ENCODE measurements around the gene TIAM1. TPM values are rescaled to one million over a fixed set of nuclear protein-coding genes. Genes with fewer than 3 reads are reported as not detected.

TIAM1 gene
- total RNA-seq, 1 experiment from 2014 or later, result 22.5 TPM

DNA sequence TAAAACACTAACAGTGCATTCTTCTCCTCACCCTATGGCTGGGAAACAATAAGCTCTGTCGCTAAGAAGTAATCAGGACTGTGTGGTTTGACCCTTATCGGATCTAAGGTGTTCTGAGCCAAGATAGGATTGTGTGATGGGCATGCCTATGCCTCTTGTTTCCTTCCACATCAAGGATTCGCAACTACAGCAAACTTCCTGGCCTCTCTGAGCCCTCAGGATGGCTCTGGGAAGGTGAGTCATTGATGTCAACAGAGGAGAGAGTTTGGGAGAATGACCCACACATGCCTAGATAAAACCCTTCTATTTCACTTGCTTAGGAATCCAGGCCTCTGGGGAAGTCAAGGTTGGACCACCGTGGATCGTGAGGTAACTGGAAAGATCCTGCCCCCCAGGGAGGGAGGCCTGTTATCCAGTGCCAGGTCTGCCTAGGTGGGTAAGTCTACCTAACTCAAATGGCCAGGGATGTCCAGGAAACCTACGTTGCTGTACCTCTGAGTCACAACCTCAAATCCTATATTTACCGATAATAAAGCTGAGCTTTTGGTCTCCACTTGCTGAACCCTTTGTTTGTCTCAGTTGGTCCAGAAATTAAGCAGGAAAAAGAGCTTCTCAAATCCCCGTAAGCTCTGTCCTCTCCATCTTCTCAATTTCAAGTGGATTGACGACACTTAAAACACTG lies 27.4 kb downstream of the TIAM1 start:
- Histone ChIP-seq H3K9me2 (ENCODE audit: insufficient read depth) (no peaks in the 10 kb centered on the region), H3K4me2 (peak overlapping the region; percentile 56), H3K4me1 (replicated peaks; ENCODE audit: insufficient read depth) (peaks cover 22% of the 10 kb centered on the region), H4K20me1 (ENCODE audit: insufficient read depth) (no peaks in the 10 kb centered on the region), H3K79me2 (ENCODE audit: low read depth) (peaks cover 12% of the 10 kb centered on the region), H3K4me3 (no peak overlapping the region), H3F3A (ENCODE audit: insufficient read depth, low read depth) (peaks cover 23% of the 10 kb centered on the region), H3K27me3 (ENCODE audit: insufficient read depth, low read depth) (no peaks in the 10 kb centered on the region), H3K36me3 (ENCODE audit: low read depth) (no peaks in the 10 kb centered on the region), H3K27ac (peak overlapping the region; percentile 60), H3K9me3 (ENCODE audit: insufficient read depth, low read depth) (no peaks in the 10 kb centered on the region), H2AFZ (no peak overlapping the region)
- CTCF ChIA-PET, result no interaction called here
- POLR2A ChIA-PET (ENCODE audit: unreplicated experiment), result interaction anchor here (0.6 to 0.7 kb wide), 2 partner anchors 59 to 421 kb away, joined by 3 to 6 read pairs; no protein-coding TSS in a partner anchor
- intact Hi-C loops (cut with micrococcal nuclease; ENCODE audit: unreplicated experiment), result no loop called here
- TF ChIP-seq, protein P1, sequence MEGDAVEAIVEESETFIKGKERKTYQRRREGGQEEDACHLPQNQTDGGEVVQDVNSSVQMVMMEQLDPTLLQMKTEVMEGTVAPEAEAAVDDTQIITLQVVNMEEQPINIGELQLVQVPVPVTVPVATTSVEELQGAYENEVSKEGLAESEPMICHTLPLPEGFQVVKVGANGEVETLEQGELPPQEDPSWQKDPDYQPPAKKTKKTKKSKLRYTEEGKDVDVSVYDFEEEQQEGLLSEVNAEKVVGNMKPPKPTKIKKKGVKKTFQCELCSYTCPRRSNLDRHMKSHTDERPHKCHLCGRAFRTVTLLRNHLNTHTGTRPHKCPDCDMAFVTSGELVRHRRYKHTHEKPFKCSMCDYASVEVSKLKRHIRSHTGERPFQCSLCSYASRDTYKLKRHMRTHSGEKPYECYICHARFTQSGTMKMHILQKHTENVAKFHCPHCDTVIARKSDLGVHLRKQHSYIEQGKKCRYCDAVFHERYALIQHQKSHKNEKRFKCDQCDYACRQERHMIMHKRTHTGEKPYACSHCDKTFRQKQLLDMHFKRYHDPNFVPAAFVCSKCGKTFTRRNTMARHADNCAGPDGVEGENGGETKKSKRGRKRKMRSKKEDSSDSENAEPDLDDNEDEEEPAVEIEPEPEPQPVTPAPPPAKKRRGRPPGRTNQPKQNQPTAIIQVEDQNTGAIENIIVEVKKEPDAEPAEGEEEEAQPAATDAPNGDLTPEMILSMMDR (conservative IDR thresholded peaks at IDR 0.05), result no peak
- TF ChIP-seq EZH2 (IDR thresholded peaks at IDR 0.05; ENCODE audit: low read depth), result no peak
- DNase-seq, result peak; percentile 42 to 86
- no TSS peak for BruUV-seq (replicated peaks)

DNA sequence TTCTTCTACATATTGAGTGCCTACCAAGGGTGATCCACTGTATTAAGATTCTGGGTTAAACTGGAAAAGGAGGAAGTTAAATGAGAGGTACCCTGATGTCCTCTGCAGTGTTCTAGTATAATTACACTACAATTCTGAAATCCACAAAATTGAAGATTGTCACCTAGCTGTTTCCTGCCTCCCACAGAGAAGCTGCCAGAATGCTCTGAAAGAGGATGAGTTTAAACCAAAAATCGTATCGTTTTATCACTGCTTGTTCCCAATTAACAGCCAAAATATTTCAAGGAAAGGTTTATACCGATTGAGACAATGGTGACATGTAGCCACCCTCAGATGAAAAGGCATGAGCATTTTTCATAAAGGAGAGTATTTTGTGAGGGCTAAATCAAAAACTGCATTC lies 28.0 kb downstream of the TIAM1 start:
- no peak for TF ChIP-seq EZH2 (IDR thresholded peaks at IDR 0.05; ENCODE audit: low read depth)
- TF ChIP-seq, protein P1 (conservative IDR thresholded peaks at IDR 0.05), result no peak
- Histone ChIP-seq H3K4me3 (no peak overlapping the region), H3K9me3 (ENCODE audit: insufficient read depth, low read depth) (no peaks in the 10 kb centered on the region), H2AFZ (no peak overlapping the region), H3K27ac (peak overlapping the region; percentile 60), H3K9me2 (ENCODE audit: insufficient read depth) (no peaks in the 10 kb centered on the region), H3K79me2 (ENCODE audit: low read depth) (peaks cover 12% of the 10 kb centered on the region), H3K4me1 (replicated peaks; ENCODE audit: insufficient read depth) (peaks cover 22% of the 10 kb centered on the region), H4K20me1 (ENCODE audit: insufficient read depth) (no peaks in the 10 kb centered on the region), H3K4me2 (peak overlapping the region; percentile 56), H3F3A (ENCODE audit: insufficient read depth, low read depth) (peaks cover 26% of the 10 kb centered on the region), H3K36me3 (ENCODE audit: low read depth) (no peaks in the 10 kb centered on the region), H3K27me3 (ENCODE audit: insufficient read depth, low read depth) (no peaks in the 10 kb centered on the region)
- no TSS peak for BruUV-seq (replicated peaks)
- CTCF ChIA-PET, result no interaction called here
- no peak for DNase-seq
- intact Hi-C loops (cut with micrococcal nuclease; ENCODE audit: unreplicated experiment), result no loop called here
- POLR2A ChIA-PET (ENCODE audit: unreplicated experiment), result interaction anchor here (0.7 kb wide), 1 partner anchor 59 kb away, joined by 6 read pairs; no protein-coding TSS in a partner anchor

DNA sequence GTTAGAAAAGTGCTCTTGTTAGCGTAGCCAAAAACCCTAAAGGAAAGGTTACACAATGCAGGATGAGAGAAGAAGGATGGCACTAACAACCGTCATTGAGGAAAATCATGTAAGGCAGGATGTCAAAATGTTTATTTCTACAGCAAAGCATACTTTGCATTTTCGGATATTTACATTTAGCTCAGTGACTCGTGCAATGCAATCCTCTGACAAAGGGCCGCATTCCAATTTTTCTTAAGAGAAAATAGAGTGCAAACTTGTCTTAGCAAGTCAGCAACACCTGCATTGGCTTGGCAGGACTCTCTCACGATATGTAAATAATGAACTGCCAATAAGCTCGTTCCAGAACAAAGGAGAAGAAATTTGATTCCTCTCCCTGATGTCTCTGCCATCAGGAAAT lies 33.3 kb downstream of the TIAM1 start:
- H3K27me3 ChIP-seq (ENCODE audit: insufficient read depth, low read depth), result no peaks in the 10 kb centered on the region
- H3K4me1 ChIP-seq (replicated peaks; ENCODE audit: insufficient read depth), result no peaks in the 10 kb centered on the region
- ChIA-PET CTCF (no interaction called here), POLR2A (ENCODE audit: unreplicated experiment) (interaction anchor here (0.5 kb wide), 2 partner anchors 28 to 37 kb away, joined by 5 to 8 read pairs; no protein-coding TSS in a partner anchor)
- intact Hi-C loops (cut with micrococcal nuclease; ENCODE audit: unreplicated experiment), result loop anchor here (1.0 kb wide), 1 partner anchor 34 kb away; the partner anchor contains the start of gene TIAM1
- H3F3A ChIP-seq (ENCODE audit: insufficient read depth, low read depth), result peaks cover 13% of the 10 kb centered on the region; the same call in 1 of the 2 replicates
- no peaks in the 10 kb centered on the region for H4K20me1 ChIP-seq (ENCODE audit: insufficient read depth)
- peak; percentile 10 to 50 for DNase-seq
- no peaks in the 10 kb centered on the region for H3K9me2 ChIP-seq (ENCODE audit: insufficient read depth)
- H3K36me3 ChIP-seq (ENCODE audit: low read depth), result no peaks in the 10 kb centered on the region
- no TSS peak for BruUV-seq (replicated peaks)
- H2AFZ ChIP-seq, result no peak overlapping the region
- no peak overlapping the region for H3K4me2 ChIP-seq
- no peak overlapping the region for H3K4me3 ChIP-seq
- no peak overlapping the region for H3K27ac ChIP-seq
- peaks cover 12% of the 10 kb centered on the region; the same call in 1 of the 2 replicates for H3K79me2 ChIP-seq (ENCODE audit: low read depth)
- H3K9me3 ChIP-seq (ENCODE audit: insufficient read depth, low read depth), result no peaks in the 10 kb centered on the region
- TF ChIP-seq, protein P1 (conservative IDR thresholded peaks at IDR 0.05), result no peak
- TF ChIP-seq EZH2 (IDR thresholded peaks at IDR 0.05; ENCODE audit: low read depth), result no peak

All from PC-9 (cell line).